ENCODE data around the gene CBY2.
"Not testable (repeated sequence)": the region's sequence is repeated elsewhere in the genome, so short reads cannot be mapped to it uniquely, and the experiment has no call there.

Gene CBY2

DNA sequence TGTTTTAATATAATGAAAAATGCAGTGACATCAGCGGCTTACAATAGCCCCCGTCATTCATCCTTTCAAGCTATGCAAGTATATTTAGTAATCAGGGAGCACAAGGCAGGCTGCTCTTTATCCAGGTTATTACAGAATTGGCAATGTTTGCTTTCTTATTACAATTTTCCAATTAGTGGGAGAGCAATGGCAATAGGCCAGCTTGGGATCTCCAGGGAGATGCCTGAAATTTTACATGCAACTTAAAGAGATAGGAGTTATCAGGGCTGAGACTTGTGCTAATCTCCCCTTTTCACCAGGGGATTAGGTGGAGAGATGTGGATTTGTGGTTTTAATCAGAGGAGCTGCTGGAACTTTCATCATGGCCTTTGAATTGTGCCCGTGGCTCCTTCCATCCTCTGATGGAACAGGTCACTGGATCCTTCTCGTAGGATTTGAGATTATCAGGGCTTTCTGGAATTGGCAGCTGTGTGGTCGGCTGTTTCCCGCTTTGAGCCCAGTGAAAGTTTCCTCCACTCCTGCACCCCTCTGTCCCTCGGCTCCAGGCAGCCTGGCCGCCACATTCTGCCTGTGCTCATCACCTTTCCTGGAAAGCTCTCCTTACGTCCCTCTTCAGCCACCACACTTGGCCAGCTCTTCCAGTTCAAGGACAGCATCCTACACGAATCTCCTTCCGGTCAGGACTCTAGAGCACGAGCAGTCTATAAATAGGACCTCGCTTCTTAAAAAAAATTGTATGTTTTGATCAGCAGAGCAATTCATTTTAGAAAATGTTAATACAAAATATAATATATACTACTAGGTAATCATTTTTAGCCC lies 47.0 kb downstream of the CBY2 start:
- peak; percentile 60 for DNase-seq

DNA sequence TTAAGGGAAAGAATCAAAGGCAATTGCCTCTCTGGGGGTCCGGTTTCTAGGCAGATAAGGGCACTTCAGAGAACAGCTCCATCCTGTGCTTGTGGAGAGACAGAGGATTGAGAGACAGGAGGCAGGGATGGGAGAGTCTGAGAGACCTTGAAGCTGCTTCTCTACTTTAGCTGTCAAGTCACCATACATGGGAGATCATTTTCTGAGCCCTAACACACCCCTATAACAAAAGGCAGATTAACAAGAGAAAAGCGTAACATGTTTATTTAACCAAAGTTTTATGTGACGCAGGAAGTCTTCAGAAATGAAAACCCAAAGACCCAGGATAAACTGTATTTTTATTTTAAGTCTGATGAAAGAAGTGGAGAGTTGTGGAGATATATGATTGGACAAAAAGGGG lies 48.4 kb downstream of the CBY2 start:
- no peak for DNase-seq

DNA sequence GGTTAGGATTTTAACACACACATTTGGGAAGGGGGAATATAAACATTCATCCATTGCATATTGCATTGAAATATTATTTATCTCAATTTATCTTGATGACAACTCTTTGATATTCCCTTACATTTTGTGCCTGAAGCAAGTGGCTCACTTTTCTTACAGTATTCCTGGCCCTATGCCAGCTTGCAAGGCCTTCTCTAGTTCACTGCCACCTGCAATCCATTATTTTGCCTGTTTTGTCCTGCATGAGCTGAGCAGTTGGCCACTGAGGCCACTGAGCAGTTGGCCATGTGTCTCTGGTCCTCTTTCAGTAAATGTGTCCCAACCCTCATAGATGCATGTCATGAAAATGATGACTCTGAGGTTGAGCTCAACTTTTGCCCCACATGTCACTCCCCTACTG lies 49.8 kb downstream of the CBY2 start:
- DNase-seq, result no peak

- no peak for DNase-seq
These were observed 50.4 kb downstream of the CBY2 start for GRCh38 chr13:45752510-45752909.

DNA sequence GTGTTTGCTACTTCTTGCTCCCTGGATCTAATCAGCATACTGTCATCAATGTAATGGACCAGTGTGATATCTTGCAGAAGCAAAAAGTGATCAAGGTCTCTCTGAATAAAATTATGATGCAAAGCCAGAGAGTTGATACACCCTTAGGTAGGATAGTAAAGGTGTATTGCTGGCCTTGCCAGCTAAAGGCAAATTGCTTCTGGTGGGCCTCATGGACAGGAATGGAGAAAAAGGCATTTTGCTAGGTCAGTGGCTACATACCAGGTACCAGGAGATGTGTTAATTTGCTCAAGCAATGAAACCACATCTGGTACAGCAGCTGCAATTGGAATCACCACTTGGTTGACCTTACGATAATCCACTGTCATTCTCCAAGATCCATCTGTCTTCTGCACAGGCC lies 54.4 kb downstream of the CBY2 start:
- DNase-seq, result not testable (repeated sequence)

DNA sequence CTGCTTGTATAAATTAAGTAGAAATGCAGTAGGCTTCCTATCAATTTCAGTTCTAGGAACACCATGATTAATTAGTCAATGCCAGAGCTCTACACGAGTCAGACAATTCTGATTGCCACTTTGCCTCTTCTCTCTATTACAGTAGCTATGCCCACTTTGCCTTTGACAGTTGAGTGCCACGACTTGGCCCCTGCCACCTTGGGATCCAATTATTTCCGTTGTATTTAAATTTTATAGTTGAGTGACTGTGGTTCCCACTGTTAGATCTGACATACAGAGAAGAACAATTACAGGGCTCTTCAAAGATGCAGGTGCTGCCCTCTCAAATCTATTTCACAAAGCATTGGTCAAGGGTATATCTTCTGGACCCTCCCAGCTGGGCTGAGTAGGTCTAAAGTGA lies 55.5 kb downstream of the CBY2 start:
- DNase-seq, result not testable (repeated sequence)

DNA sequence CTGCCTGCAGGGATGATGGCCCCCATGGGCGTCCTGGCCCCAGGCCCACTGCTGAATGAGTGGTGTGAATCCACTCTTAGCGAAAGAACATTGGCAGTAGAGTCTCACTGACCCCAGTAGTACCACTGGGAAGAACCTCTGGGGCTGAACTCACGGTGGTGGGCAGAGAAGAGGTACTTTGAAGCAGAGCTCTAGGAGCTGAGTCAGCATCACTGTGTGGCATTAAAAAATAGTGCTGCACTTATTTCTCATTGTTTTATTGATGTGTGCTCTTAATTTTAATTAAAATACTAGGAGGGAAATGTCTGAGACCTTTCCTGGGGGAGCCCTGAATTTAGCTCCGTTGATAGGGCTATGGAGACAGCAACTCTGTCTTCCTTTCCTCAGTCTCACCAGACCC lies 61.3 kb downstream of the CBY2 start:
- DNase-seq, result no peak
